GM19043 (cell line): ENCODE measurements around the gene CDR2L.
"Not testable (repeated sequence)": the region's sequence is repeated elsewhere in the genome, so short reads cannot be mapped to it uniquely, and the experiment has no call there.

Source experiments
- ATAC-seq: cut with Tn5 transposase; IDR thresholded peaks from one replicate; pipeline ENCODE4 v1.9.1; 2021; ENCODE audit warnings: low read depth; ENCODE audit not compliant: unreplicated experiment

Gene CDR2L

GRCh38 chr17:75034236-75034908 lies 46.9 kb downstream of the CDR2L start:
- ATAC-seq, result peak; percentile 49

DNA sequence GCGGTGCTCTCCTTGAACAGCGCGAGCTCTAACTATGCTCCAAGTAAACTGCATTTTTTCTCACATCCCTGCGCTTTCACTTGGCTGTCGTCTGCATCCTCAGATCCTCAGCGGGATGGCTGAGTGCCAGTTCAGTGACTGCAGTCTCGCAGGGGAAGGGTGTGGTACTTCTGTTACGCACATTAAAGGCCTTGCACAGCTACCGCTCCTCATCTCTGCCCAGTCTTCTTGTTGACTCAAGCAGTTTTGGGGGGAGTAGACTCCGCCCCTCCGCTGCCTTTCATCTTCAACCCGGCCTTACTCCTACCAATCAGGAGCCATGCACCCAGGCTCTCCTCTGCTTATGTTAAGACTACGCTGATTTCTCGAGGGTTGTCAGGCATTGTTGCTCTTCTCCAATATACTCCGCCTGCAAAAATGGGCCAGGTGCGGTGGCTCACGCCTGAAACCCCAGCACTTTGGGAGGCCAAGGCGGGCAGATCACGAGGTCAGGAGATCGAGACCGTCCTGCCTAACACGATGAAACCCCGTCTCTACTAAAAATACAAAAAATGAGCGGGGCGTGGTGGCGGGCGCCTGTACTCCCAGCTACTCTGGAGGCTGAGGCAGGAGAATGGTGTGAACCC lies 49.3 kb downstream of the CDR2L start:
- ATAC-seq, result no peak

- ATAC-seq, result no peak
Observed at GRCh38 chr17:75039238-75039637, 51.8 kb downstream of the CDR2L start.

DNA sequence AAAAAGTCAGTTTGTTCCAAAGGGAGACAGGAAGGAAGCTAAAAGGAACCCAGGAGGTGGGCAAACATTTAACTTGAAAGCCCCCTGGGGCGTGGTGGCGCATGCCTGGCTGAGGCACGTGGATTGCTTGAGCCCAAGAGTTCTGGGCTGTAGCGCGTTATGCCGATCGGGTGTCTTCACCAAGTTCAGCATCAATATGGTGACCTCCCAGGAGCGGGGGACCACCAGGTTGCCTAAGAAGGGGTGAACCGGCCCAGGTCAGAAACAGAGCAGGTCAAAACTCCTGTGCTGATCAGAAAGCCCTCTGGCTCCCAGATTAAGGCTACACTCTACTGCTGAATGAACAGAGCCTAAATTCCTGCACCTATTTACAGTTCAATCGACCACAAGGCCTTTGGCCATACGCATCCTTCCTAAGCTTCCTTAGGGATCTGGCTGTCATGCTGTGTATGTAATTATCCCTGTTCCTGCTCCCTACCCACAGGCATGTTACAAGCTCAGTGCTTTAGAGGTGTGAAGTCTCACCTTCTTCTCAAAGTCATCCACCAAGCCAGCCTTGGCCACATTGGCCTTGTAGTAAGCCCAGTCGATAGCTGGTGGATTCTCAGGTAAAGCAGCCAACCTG lies 54.3 kb downstream of the CDR2L start:
- ATAC-seq, result no peak

DNA sequence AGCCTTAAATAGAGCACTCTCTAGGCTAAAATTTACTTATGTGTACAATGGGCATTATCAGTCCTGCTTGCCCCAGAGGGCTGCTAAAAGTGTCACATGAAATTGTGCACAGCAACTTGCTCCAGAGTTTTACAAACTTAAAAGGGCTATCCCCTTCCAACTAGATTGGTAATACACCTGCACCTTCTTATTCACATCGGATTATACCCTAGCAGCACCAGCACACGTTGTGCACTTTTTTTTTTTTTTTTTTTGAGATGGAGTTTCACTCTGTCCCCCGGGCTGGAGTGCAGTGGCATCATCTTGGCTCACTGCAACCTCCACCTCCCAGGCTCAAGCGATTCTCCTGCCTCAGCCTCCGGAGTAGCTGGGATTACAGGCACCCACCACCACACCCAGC lies 56.4 kb downstream of the CDR2L start:
- not testable (repeated sequence) for ATAC-seq

GRCh38 chr17:75044716-75045115 lies 57.3 kb downstream of the CDR2L start:
- no peak for ATAC-seq

GRCh38 chr17:75045946-75046406 lies 58.5 kb downstream of the CDR2L start:
- ATAC-seq, result not testable (repeated sequence)

GRCh38 chr17:75046407-75047289 lies 59.2 kb downstream of the CDR2L start, which contains the start of the genes ATP5PD and KCTD2:
TSS of gene ATP5PD (minus strand) at chr17:75046969. CDS start at chr17:75042650, 4,319 bp downstream.
TSS of gene KCTD2 (plus strand) at chr17:75047225. CDS start at chr17:75047251, 26 bp downstream.
- peak; percentile 95 for ATAC-seq

- ATAC-seq, result no peak
Observed at GRCh38 chr17:75047398-75048098, 60.1 kb downstream of the CDR2L start.

DNA sequence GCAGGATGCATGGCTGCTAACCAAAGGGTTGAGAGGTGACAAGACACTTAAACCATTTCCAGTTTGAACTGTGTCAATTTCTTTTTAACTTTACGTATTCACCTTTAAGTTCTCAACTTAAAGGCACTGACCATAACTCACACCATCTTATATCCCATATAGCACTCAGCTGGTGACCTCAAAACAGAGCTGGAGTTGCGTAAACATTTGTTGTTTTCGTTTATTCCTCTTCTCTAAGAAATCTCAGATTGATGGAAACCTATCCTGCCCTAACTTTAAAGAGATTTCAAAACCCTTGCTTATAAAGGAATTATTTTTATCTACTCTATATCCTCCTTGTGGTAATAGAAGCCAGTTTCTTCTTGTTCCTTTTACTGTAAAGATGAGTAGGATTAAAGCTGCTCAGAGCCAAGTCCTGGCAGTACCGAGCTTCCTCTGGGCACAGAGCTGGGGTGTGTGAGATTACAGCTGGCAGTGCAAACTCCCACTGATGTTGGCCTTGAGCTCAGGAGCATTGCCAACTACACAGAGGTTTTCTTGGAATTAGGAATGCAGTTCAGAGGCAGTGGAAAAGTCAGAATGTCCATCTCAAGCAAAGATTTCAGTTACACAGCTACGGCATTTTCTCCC lies 60.9 kb downstream of the CDR2L start:
- no peak for ATAC-seq

GRCh38 chr17:75049057-75049456 lies 61.6 kb downstream of the CDR2L start:
- ATAC-seq, result no peak

GRCh38 chr17:75049706-75050105 lies 62.3 kb downstream of the CDR2L start:
- ATAC-seq, result no peak

DNA sequence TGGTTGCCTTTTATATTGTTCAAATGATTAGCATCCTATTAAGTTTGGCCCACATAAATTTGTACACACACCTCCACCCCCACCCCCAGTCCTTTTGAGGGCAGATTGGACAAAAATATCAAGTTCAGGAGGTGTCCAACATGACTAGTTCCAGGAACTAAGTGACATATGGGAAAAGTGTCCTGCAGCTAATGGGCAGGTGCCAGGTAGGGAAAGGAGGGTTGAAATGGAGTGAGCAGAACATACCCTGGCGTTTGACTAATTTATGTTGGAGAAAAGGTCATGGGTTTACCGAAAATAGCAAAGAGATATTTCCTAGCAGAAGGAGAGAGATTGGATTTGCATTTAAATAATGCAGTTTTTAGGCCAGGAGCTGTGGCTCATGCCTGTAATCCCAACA lies 64.5 kb downstream of the CDR2L start:
- ATAC-seq, result no peak
